ENCODE data around the gene NFKBIE. TPM values are rescaled to one million over a fixed set of nuclear protein-coding genes. Genes with fewer than 3 reads are reported as not detected.

NFKBIE gene
- total RNA-seq, 1 donor from 2014 or later, result 17.2 TPM

- intact Hi-C loops (cut with DNase I), result no loop called here
- Histone ChIP-seq H3K27ac (peak overlapping the region; percentile 59), H3K4me3 (no peak overlapping the region)
Measured at GRCh38 chr6:44225579-44226325, 39.6 kb downstream of the NFKBIE start.

GRCh38 chr6:44224965-44225305, 40.4 kb downstream of the NFKBIE start:
- DNase-seq (ENCODE audit: extremely low spot score in 2 of 2), result no peak
- no peak for TF ChIP-seq POLR2A (IDR thresholded peaks at IDR 0.05)
- intact Hi-C loops (cut with DNase I), result no loop called here
- H3K27ac ChIP-seq, result peak overlapping the region; percentile 95
- H3K4me1 ChIP-seq, result peaks cover 72% of the 10 kb centered on the region
- no peaks in the 10 kb centered on the region for H3K9me3 ChIP-seq
- no peaks in the 10 kb centered on the region for H3K27me3 ChIP-seq
- H3K4me3 ChIP-seq, result no peak overlapping the region
- no peaks in the 10 kb centered on the region for H3K36me3 ChIP-seq

More at GRCh38 chr6:44225579-44226325, 39.6 kb downstream of the NFKBIE start:
- no peaks in the 10 kb centered on the region for H3K36me3 ChIP-seq
- H3K27me3 ChIP-seq, result no peaks in the 10 kb centered on the region
- H3K4me1 ChIP-seq, result peaks cover 65% of the 10 kb centered on the region
- no peak for TF ChIP-seq POLR2A (IDR thresholded peaks at IDR 0.05)
- no peak for TF ChIP-seq CTCF (IDR thresholded peaks at IDR 0.05)
- TF ChIP-seq POLR2AphosphoS5 (IDR thresholded peaks at IDR 0.05; ENCODE audit: insufficient read depth in 1 of 2, low read depth in 1 of 2), result no peak
- H3K9me3 ChIP-seq, result no peaks in the 10 kb centered on the region
- no peak for DNase-seq (ENCODE audit: extremely low spot score in 2 of 2)

GRCh38 chr6:44224029-44224964, 41.1 kb downstream of the NFKBIE start:
- peak in 1 of 2 donors; percentile 88 for DNase-seq (ENCODE audit: extremely low spot score in 2 of 2)
- peak overlapping the region; percentile 67 to 74 for H3K4me3 ChIP-seq
- H3K36me3 ChIP-seq, result no peaks in the 10 kb centered on the region
- H3K4me1 ChIP-seq, result peaks cover 78% of the 10 kb centered on the region
- TF ChIP-seq CTCF (IDR thresholded peaks at IDR 0.05), result no peak
- no peak for TF ChIP-seq POLR2AphosphoS5 (IDR thresholded peaks at IDR 0.05; ENCODE audit: insufficient read depth in 1 of 2, low read depth in 1 of 2)
- TF ChIP-seq POLR2A (IDR thresholded peaks at IDR 0.05), result no peak
- H3K9me3 ChIP-seq, result no peaks in the 10 kb centered on the region
- no peaks in the 10 kb centered on the region for H3K27me3 ChIP-seq
- peak overlapping the region; percentile 95 for H3K27ac ChIP-seq
- intact Hi-C loops (cut with DNase I), result no loop called here

GRCh38 chr6:44223319-44224028, 41.9 kb downstream of the NFKBIE start, which contains the start of gene SLC29A1:
SLC29A1 (plus strand) TSS chr6:44223595; CDS start chr6:44227314, 3,719 bp downstream.
- no peaks in the 10 kb centered on the region for H3K9me3 ChIP-seq
- peak within 1 kb of the TSS; percentile 95 for H3K27ac ChIP-seq
- H3K36me3 ChIP-seq, result no peaks in the 10 kb centered on the region
- TF ChIP-seq POLR2A (IDR thresholded peaks at IDR 0.05) (no peak), POLR2AphosphoS5 (IDR thresholded peaks at IDR 0.05; ENCODE audit: insufficient read depth in 1 of 2, low read depth in 1 of 2) (peak in 1 of 2 donors; percentile 58)
- H3K4me3 ChIP-seq, result peak within 1 kb of the TSS; percentile 67 to 74
- H3K27me3 ChIP-seq, result no peaks in the 10 kb centered on the region
- H3K4me1 ChIP-seq, result peaks cover 85% of the 10 kb centered on the region
- no peak for DNase-seq (ENCODE audit: extremely low spot score in 2 of 2)
- intact Hi-C loops (cut with DNase I), result no loop called here

GRCh38 chr6:44222486-44223318, 42.6 kb downstream of the NFKBIE start:
- DNase-seq (ENCODE audit: extremely low spot score in 2 of 2), result peak in 1 of 2 donors; percentile 89
- TF ChIP-seq POLR2AphosphoS5 (IDR thresholded peaks at IDR 0.05; ENCODE audit: insufficient read depth in 1 of 2, low read depth in 1 of 2) (no peak), CTCF (IDR thresholded peaks at IDR 0.05) (no peak), POLR2A (IDR thresholded peaks at IDR 0.05) (no peak)
- peaks cover 90% of the 10 kb centered on the region for H3K4me1 ChIP-seq

More at GRCh38 chr6:44222486-44223318, 42.6 kb downstream of the NFKBIE start:
- Histone ChIP-seq H3K27ac (peak overlapping the region; percentile 95), H3K36me3 (no peaks in the 10 kb centered on the region), H3K4me3 (peak overlapping the region; percentile 67 to 74), H3K27me3 (no peaks in the 10 kb centered on the region), H3K9me3 (no peaks in the 10 kb centered on the region)
- intact Hi-C loops (cut with DNase I), result no loop called here
